Sciatic nerve (tissue), 2 donors: ENCODE results near the gene SEPSECS. TPM values are rescaled to one million over a fixed set of nuclear protein-coding genes. Genes with fewer than 3 reads are reported as not detected.
"Not testable (repeated sequence)": the region's sequence is repeated elsewhere in the genome, so short reads cannot be mapped to it uniquely, and the experiment has no call there.

Experiments
- ATAC-seq: fragments of 200-7000 bp; cut with Tn5 transposase; one replicate; pipeline ENCODE4 v1.9.1; 2020; ENCODE audit warnings: mild to moderate bottlenecking, moderate library complexity
- DNase-seq: peaks from one replicate; pipeline ENCODE4 v3.0.0-alpha.2; 2020; ENCODE audit warnings: low spot score
- intact Hi-C: fragments of 100-400 bp; cut with DNase I; formaldehyde crosslinking; loops from one replicate; pipeline ENCODE4 v1.14.2; 2022
- total RNA-seq: library from RNA; stranded (reverse); fragmentation: NEBNext Ultra II Directional; extraction: Animal tissue kit (Norgen Biotek cat#: 25700); gene quantifications from one replicate; pipeline ENCODE4 v1.2.1, GENCODE V29; 2021
- donor health status: DM: no; HTN: no; CAD: no.
- donor health status: DM: no; HTN: no; CAD: no.

Gene SEPSECS
- total RNA-seq, 1 donor from 2014 or later = 11.3 TPM

- ATAC-seq (no peak), DNase-seq (no peak)
- intact Hi-C loops = no loop called here
Measured at GRCh38 chr4:25096251-25096980, 63.8 kb downstream of the SEPSECS start.

GRCh38 chr4:25095837-25096236 is 64.4 kb downstream of the SEPSECS start:
- intact Hi-C loops = no loop called here
- no peak for DNase-seq

GRCh38 chr4:25092139-25092538 is 68.1 kb downstream of the SEPSECS start:
- ATAC-seq = no peak
- no peak for DNase-seq
- intact Hi-C loops = no loop called here

More at GRCh38 chr4:25095837-25096236, 64.4 kb downstream of the SEPSECS start:
- ATAC-seq = no peak

- ATAC-seq = no peak
- intact Hi-C loops = no loop called here
- DNase-seq = no peak
Measured at GRCh38 chr4:25090516-25090915, 69.7 kb downstream of the SEPSECS start.

- intact Hi-C loops = no loop called here
- ATAC-seq (peak; percentile 48), DNase-seq (no peak)
Measured at GRCh38 chr4:25089051-25089763, 71.0 kb downstream of the SEPSECS start.

- ATAC-seq (peak; percentile 16), DNase-seq (no peak)
- intact Hi-C loops = no loop called here
Measured at GRCh38 chr4:25088093-25088952, 71.9 kb downstream of the SEPSECS start.

GRCh38 chr4:25085671-25086070 is 74.6 kb downstream of the SEPSECS start:
- DNase-seq = no peak

GRCh38 chr4:25083441-25083840 is 76.8 kb downstream of the SEPSECS start:
- ATAC-seq, DNase-seq, intact Hi-C loops: not testable (repeated sequence)

More at GRCh38 chr4:25085671-25086070, 74.6 kb downstream of the SEPSECS start:
- ATAC-seq = peak; percentile 64
- intact Hi-C loops = no loop called here

GRCh38 chr4:25081866-25082471 is 78.3 kb downstream of the SEPSECS start:
- DNase-seq (no peak), ATAC-seq (no peak)
- intact Hi-C loops = no loop called here

- DNase-seq (no peak), ATAC-seq (no peak)
- intact Hi-C loops = no loop called here
Measured at GRCh38 chr4:25080571-25080970, 79.7 kb downstream of the SEPSECS start.

- DNase-seq (no peak), ATAC-seq (no peak)
- intact Hi-C loops = no loop called here
Measured at GRCh38 chr4:25078523-25078922, 81.7 kb downstream of the SEPSECS start.

GRCh38 chr4:25076625-25077398 is 83.4 kb downstream of the SEPSECS start:
- ATAC-seq = no peak
- no peak for DNase-seq
- intact Hi-C loops = no loop called here

- DNase-seq = no peak
- no peak for ATAC-seq
- intact Hi-C loops = no loop called here
Measured at GRCh38 chr4:25075851-25076250, 84.4 kb downstream of the SEPSECS start.

- DNase-seq (no peak), ATAC-seq (no peak)
- intact Hi-C loops = no loop called here
Measured at GRCh38 chr4:25075129-25075528, 85.1 kb downstream of the SEPSECS start.

- no peak for DNase-seq
- ATAC-seq = no peak
- intact Hi-C loops = no loop called here
Measured at GRCh38 chr4:25070545-25070944, 89.7 kb downstream of the SEPSECS start.
